ENCODE results near the gene MORN1. TPM values are rescaled to one million over a fixed set of nuclear protein-coding genes. Genes with fewer than 3 reads are reported as not detected.

Gene MORN1
- total and polyA plus RNA-seq, 9 of the 15 experiments (the other 6 are each of a cell fraction or from before 2014, with no cell fraction given), result 0.24 to 9.3 (median 4.2) TPM

GRCh38 chr1:2330035-2330434, 61.3 kb downstream of the MORN1 start:
- H3K9me3 ChIP-seq (replicated peaks; ENCODE audit: control insufficient read depth, insufficient read depth, low read depth, low read length), result no peaks in the 10 kb centered on the region

More at GRCh38 chr1:2330035-2330434, 61.3 kb downstream of the MORN1 start:
- no peak overlapping the region for H3K4me2 ChIP-seq (ENCODE audit: insufficient read depth, low read length)
- TF ChIP-seq ZNF561 (CRISPR knock-in tag; conservative IDR thresholded peaks at IDR 0.05), result no peak
- peak in 1 of 2 experiments; percentile 20; a peak in 1 of 4 replicates for TF ChIP-seq UBTF (IDR thresholded peaks at IDR 0.05; ENCODE audit: borderline replicate concordance in 1 of 2, low read depth in 2 of 2, low read length in 2 of 2)
- H3K27me3 ChIP-seq (ENCODE audit: control insufficient read depth in 2 of 2, insufficient read depth in 2 of 2, low read length in 2 of 2), result peaks cover 61 to 97% of the 10 kb centered on the region in 2 experiments
- H3K27ac ChIP-seq (ENCODE audit: extremely low read depth, low read depth, low read length), result no peak overlapping the region
- ChIA-PET POLR2A (interaction anchor here (1.2 kb wide), 1 partner anchor 11 kb away, joined by 3 read pairs; no protein-coding TSS in a partner anchor), CTCF (ENCODE audit: low intra/inter-chr PET ratio) (no interaction called here)
- no peak overlapping the region for H2AFZ ChIP-seq (ENCODE audit: low read depth, low read length)
- H3K9me1 ChIP-seq (ENCODE audit: control insufficient read depth, insufficient read depth, low read length), result no peaks in the 10 kb centered on the region
- 5% methylated on average over 11 of the region's 12 CpGs for WGBS (ENCODE audit: insufficient coverage, low coverage, missing lambda C conversion rate)
- ATAC-seq (no peak), FAIRE-seq (no peak), DNase-seq (ENCODE audit: extremely low read depth in 1 of 4, low spot score in 3 of 4) (no peak)
- no peak overlapping the region for H3K9ac ChIP-seq (ENCODE audit: insufficient read depth in 1 of 2, low read depth in 2 of 2, low read length in 2 of 2)
- peaks cover 22% of the 10 kb centered on the region; the same call in 1 of the 2 replicates for H4K20me1 ChIP-seq (replicated peaks; ENCODE audit: control insufficient read depth, insufficient read depth, low read length)
- H3K4me1 ChIP-seq (replicated peaks in 1 of 2; ENCODE audit: control insufficient read depth in 2 of 2, insufficient read depth in 2 of 2, low read length in 2 of 2), result peaks cover 0 to 66% of the 10 kb centered on the region in 2 experiments; a peak in 2 of 5 replicates
- intact Hi-C loops (cut with micrococcal nuclease), result no loop called here
- BruUV-seq (replicated peaks), result no TSS peak
- no peak overlapping the region for H3K4me3 ChIP-seq
- no peaks in the 10 kb centered on the region for H3K36me3 ChIP-seq (ENCODE audit: control insufficient read depth, insufficient read depth, low read length)
- in situ Hi-C loops (cut with MboI), result no loop called here
- H3K79me2 ChIP-seq (ENCODE audit: control insufficient read depth, insufficient read depth, low read length), result no peaks in the 10 kb centered on the region

Data from K562 (cell line).